GM12892 (cell line): ENCODE data around the gene KRTAP12-1.

Experiments
- POLR2A ChIP-seq: IDR thresholded peaks from 2 replicates; pipeline ENCODE4 v1.6.1; 2011; ENCODE audit warnings: low read depth, low read length, control low read depth
- TAF1 ChIP-seq: IDR thresholded peaks from 2 replicates; pipeline ENCODE4 v1.6.1; 2011; ENCODE audit warnings: low read depth, mild to moderate bottlenecking, control low read depth, low read length, borderline replicate concordance

- no peak for TF ChIP-seq POLR2A
- TF ChIP-seq TAF1 = no peak
These were observed 33.2 kb downstream of the KRTAP12-1 start for GRCh38 chr21:44648557-44649311.
